HepG2 (cell line): ENCODE data around the gene PPP1R13L. TPM values are rescaled to one million over a fixed set of nuclear protein-coding genes. Genes with fewer than 3 reads are reported as not detected.

ENCODE experiments used
- CBFB ChIP-seq: sonication (generic); formaldehyde crosslinking; IDR thresholded peaks from 2 replicates; pipeline ENCODE4 v1.4.0; 2020; ENCODE audit warnings: missing genetic modification reagents
- CREBL2 ChIP-seq: sonication (generic); formaldehyde crosslinking; IDR thresholded peaks from 2 replicates; pipeline ENCODE4 v1.8.1; 2023; ENCODE audit warnings: missing genetic modification reagents, mild to moderate bottlenecking, borderline replicate concordance
- IKZF1 ChIP-seq: fragments of 450-650 bp; IDR thresholded peaks from 2 replicates; pipeline ENCODE4 v1.7.1; 2016
- NFAT5 ChIP-seq: sonication (generic); formaldehyde crosslinking; IDR thresholded peaks from 2 replicates; pipeline ENCODE4 v1.4.0; 2020; ENCODE audit warnings: missing genetic modification reagents
- PCBP1 ChIP-seq: fragments of 200-400 bp; formaldehyde crosslinking; IDR thresholded peaks from 2 replicates; pipeline ENCODE4 v1.6.1; 2017; ENCODE audit warnings: mild to moderate bottlenecking, low read depth, low read length, borderline replicate concordance
- SIN3B ChIP-seq: fragments of 150-350 bp; IDR thresholded peaks from 2 replicates; pipeline ENCODE4 v1.6.1; 2014; ENCODE audit warnings: low read length
- TERF1 ChIP-seq: sonication (generic); formaldehyde crosslinking; IDR thresholded peaks from 2 replicates; pipeline ENCODE4 v1.8.0; 2022; ENCODE audit warnings: mild to moderate bottlenecking, missing genetic modification reagents, moderate library complexity
- TRAFD1 ChIP-seq: sonication (generic); formaldehyde crosslinking; IDR thresholded peaks from 2 replicates; pipeline ENCODE4 v1.5.1; 2020; ENCODE audit warnings: missing genetic modification reagents, mild to moderate bottlenecking, borderline replicate concordance
- TSC22D2 ChIP-seq: sonication (generic); formaldehyde crosslinking; IDR thresholded peaks from 2 replicates; pipeline ENCODE4 v1.5.1; 2020; ENCODE audit warnings: missing genetic modification reagents, mild to moderate bottlenecking, borderline replicate concordance
- U2AF1 ChIP-seq: fragments of 200-400 bp; formaldehyde crosslinking; optimal IDR thresholded peaks from 2 replicates; pipeline ENCODE3; 2017; ENCODE audit warnings: mild to moderate bottlenecking, low read depth, low read length
- ZNF281 ChIP-seq: sonication (generic); formaldehyde crosslinking; IDR thresholded peaks from 2 replicates; pipeline ENCODE4 v1.4.0; 2020; ENCODE audit warnings: missing genetic modification reagents, borderline replicate concordance
- ZNF761 ChIP-seq: sonication (generic); formaldehyde crosslinking; conservative IDR thresholded peaks from 2 replicates; pipeline ENCODE4 v1.4.0; 2020; ENCODE audit warnings: mild to moderate bottlenecking, missing genetic modification reagents
- polyA plus RNA-seq, 8 experiments: library from polyadenylated mRNA; depleted of rRNA in 3 of 8; stranded (reverse) in 7 of 8; unstranded in 1 of 8; fragments of >200 nt; fragmentation: Illumina TruSeq in 4 of 8; extraction: Trizol in 4 of 8; gene quantifications; 2 replicates each; pipeline versions ENCODE4 v1.2.1 to v1.2.3, GENCODE V29; 2011 to 2016; ENCODE audit warnings: low read depth in 4 of 8, missing spikeins in 1 of 8, mixed read lengths in 1 of 8; ENCODE audit not compliant: insufficient read depth in 1 of 8
- total RNA-seq, 5 experiments: library from RNA; depleted of rRNA; stranded (reverse); fragments of >200 nt; fragmentation: Illumina TruSeq; extraction: Trizol; gene quantifications; 2 replicates each; pipeline ENCODE4 v1.2.3, GENCODE V29; 2016; ENCODE audit warnings: low read depth in 1 of 5

The PPP1R13L gene
- total and polyA plus RNA-seq, 2 of the 13 experiments (the other 11 are each of a cell fraction or from before 2014, with no cell fraction given): 1.3 to 6.6 TPM

- TF ChIP-seq ZNF281 (no peak), TERF1 (CRISPR knock-in tag) (no peak), U2AF1 (no peak), IKZF1 (no peak), CBFB (no peak; the same call in 1 of the 2 replicates), ZNF761 (CRISPR knock-in tag) (no peak), PCBP1 (no peak), SIN3B (no peak), NFAT5 (CRISPR knock-in tag) (no peak), TRAFD1 (CRISPR knock-in tag) (no peak), TSC22D2 (CRISPR knock-in tag) (0 out of 2 replicates have a peak, but pooled peaks have one; percentile 3), CREBL2 (CRISPR knock-in tag) (no peak)
These were observed 18.2 kb upstream of the PPP1R13L start (continued) for GRCh38 chr19:45423033-45423588.
